HEK293 (cell line): ENCODE results near the gene C6orf89.

Source experiments
- IKZF3 ChIP-seq: fragments of 450-650 bp; IDR thresholded peaks from 2 replicates; pipeline ENCODE4 v1.5.0; 2018; ENCODE audit warnings: missing biosample characterization, mild to moderate bottlenecking, missing genetic modification characterization, moderate library complexity
- KLF17 ChIP-seq: fragments of 450-650 bp; formaldehyde crosslinking; IDR thresholded peaks from 2 replicates; pipeline ENCODE4 v1.5.1; 2016; ENCODE audit warnings: missing biosample characterization, missing genetic modification characterization
- PATZ1 ChIP-seq: fragments of 450-650 bp; formaldehyde crosslinking; IDR thresholded peaks from 2 replicates; pipeline ENCODE4 v1.5.1; 2016; ENCODE audit warnings: missing biosample characterization, missing genetic modification characterization
- REST ChIP-seq: fragments of 450-650 bp; formaldehyde crosslinking; IDR thresholded peaks from 2 replicates; pipeline ENCODE4 v1.5.1; 2016; ENCODE audit warnings: missing biosample characterization, missing genetic modification characterization
- SP2 ChIP-seq: fragments of 450-650 bp; formaldehyde crosslinking; IDR thresholded peaks from 2 replicates; pipeline ENCODE4 v1.5.1; 2016; ENCODE audit warnings: missing biosample characterization, missing genetic modification characterization
- YY2 ChIP-seq: fragments of 450-650 bp; formaldehyde crosslinking; IDR thresholded peaks from 2 replicates; pipeline ENCODE4 v1.5.1; 2016; ENCODE audit warnings: missing biosample characterization, missing genetic modification characterization
- ZBTB17 ChIP-seq: fragments of 450-650 bp; formaldehyde crosslinking; IDR thresholded peaks from 2 replicates; pipeline ENCODE4 v1.5.1; 2016; ENCODE audit warnings: missing biosample characterization, missing genetic modification characterization
- ZBTB26 ChIP-seq: fragments of 450-650 bp; formaldehyde crosslinking; optimal IDR thresholded peaks from 2 replicates; pipeline ENCODE3; 2016; ENCODE audit warnings: missing biosample characterization, mild to moderate bottlenecking, missing genetic modification characterization
- ZEB2 ChIP-seq: fragments of 450-650 bp; formaldehyde crosslinking; IDR thresholded peaks from 2 replicates; pipeline ENCODE4 v1.5.1; 2016; ENCODE audit warnings: missing biosample characterization, missing genetic modification characterization
- ZIC2 ChIP-seq: fragments of 450-650 bp; formaldehyde crosslinking; IDR thresholded peaks from 2 replicates; pipeline ENCODE4 v1.5.1; 2016; ENCODE audit warnings: missing biosample characterization, missing genetic modification characterization
- ZNF175 ChIP-seq: fragments of 450-650 bp; formaldehyde crosslinking; IDR thresholded peaks from 2 replicates; pipeline ENCODE4 v1.5.1; 2016; ENCODE audit warnings: missing biosample characterization, missing genetic modification characterization
- ZNF19 ChIP-seq: fragments of 450-650 bp; formaldehyde crosslinking; IDR thresholded peaks from 2 replicates; pipeline ENCODE4; 2016; ENCODE audit warnings: missing biosample characterization, missing genetic modification characterization, low read depth
- ZNF221 ChIP-seq: fragments of 450-650 bp; formaldehyde crosslinking; IDR thresholded peaks from 2 replicates; pipeline ENCODE4 v1.5.1; 2017; ENCODE audit warnings: missing biosample characterization, missing genetic modification characterization, borderline replicate concordance
- ZNF311 ChIP-seq: fragments of 450-650 bp; formaldehyde crosslinking; IDR thresholded peaks from 2 replicates; pipeline ENCODE4 v1.5.1; 2017; ENCODE audit warnings: missing biosample characterization, missing genetic modification characterization, borderline replicate concordance
- ZNF394 ChIP-seq: fragments of 450-650 bp; formaldehyde crosslinking; IDR thresholded peaks from 2 replicates; pipeline ENCODE4 v1.5.1; 2016; ENCODE audit warnings: missing biosample characterization, missing genetic modification characterization, mild to moderate bottlenecking, moderate library complexity, borderline replicate concordance
- ZNF701 ChIP-seq: fragments of 450-650 bp; formaldehyde crosslinking; IDR thresholded peaks from 2 replicates; pipeline ENCODE4 v1.5.1; 2016; ENCODE audit warnings: missing biosample characterization, missing genetic modification characterization
- TF ChIP-seq, protein P1 (sequence below): fragments of 450-650 bp; formaldehyde crosslinking; IDR thresholded peaks from 2 replicates; pipeline ENCODE4 v1.5.1; 2016; ENCODE audit warnings: missing biosample characterization, missing genetic modification characterization, low read depth
- TF ChIP-seq, protein P2 (sequence below): fragments of 450-650 bp; formaldehyde crosslinking; IDR thresholded peaks from 2 replicates; pipeline ENCODE4 v1.5.1; 2016; ENCODE audit warnings: missing biosample characterization, missing genetic modification characterization
- TF ChIP-seq, protein P3 (sequence below): fragments of 450-650 bp; formaldehyde crosslinking; IDR thresholded peaks from 2 replicates; pipeline ENCODE4 v1.5.1; 2016; ENCODE audit warnings: missing biosample characterization, missing genetic modification characterization, low read depth
- TF ChIP-seq, protein P4 (sequence below): fragments of 450-650 bp; formaldehyde crosslinking; IDR thresholded peaks from 2 replicates; pipeline ENCODE4 v1.5.1; 2016; ENCODE audit warnings: missing biosample characterization, missing genetic modification characterization
- TF ChIP-seq, protein P5 (sequence below): fragments of 450-650 bp; formaldehyde crosslinking; IDR thresholded peaks from 2 replicates; pipeline ENCODE4 v1.5.1; 2016; ENCODE audit warnings: missing biosample characterization, missing genetic modification characterization

Gene C6orf89

DNA sequence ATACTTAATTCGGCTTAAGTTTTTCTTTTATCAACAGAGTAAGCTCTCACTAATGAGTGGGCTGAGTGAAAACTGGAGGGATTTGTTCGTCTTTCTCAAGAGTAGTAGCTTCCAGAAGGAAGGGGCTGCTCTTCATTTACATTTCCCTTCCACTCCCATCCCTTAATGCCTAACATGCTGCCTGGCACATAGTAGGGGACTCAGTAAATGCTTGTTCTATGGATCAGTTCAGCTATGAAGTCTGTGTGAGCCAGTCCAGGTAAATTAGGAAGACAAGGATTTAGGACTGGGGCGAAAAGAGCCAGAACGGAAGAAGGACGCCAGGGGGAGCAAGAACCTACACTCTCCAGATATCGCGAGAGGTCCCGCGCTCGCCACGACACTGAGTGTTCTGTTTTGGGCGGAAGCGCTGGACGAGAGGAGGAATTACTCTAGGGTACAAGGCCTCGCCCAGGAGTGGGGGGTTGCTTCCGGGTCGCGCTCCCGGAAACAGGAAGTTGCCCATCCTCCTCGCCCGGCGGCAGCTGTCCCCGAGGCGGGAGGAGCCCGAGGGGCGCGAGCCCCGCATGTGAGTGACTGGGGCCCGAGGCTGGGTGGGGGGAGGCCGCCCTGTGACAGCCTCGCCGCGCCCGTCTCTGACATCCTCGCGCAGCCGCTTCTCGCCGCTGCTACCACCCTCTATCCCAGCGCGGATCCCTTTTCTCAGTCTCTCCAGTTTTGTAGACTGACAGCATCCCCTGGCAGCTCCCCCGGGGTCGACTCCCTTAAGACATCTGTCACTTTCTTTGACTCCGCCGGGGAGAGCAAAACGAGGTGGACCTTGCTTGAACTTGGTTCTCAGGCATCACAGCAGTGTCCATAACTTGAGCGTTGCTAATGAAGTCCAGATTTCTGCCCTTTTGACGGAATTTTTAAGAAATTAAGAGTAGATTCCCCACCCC lies at the start of gene C6orf89 (continued):
- TF ChIP-seq, protein P1, sequence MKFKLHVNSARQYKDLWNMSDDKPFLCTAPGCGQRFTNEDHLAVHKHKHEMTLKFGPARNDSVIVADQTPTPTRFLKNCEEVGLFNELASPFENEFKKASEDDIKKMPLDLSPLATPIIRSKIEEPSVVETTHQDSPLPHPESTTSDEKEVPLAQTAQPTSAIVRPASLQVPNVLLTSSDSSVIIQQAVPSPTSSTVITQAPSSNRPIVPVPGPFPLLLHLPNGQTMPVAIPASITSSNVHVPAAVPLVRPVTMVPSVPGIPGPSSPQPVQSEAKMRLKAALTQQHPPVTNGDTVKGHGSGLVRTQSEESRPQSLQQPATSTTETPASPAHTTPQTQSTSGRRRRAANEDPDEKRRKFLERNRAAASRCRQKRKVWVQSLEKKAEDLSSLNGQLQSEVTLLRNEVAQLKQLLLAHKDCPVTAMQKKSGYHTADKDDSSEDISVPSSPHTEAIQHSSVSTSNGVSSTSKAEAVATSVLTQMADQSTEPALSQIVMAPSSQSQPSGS (tag by site-specific recombination) = no peak
- TF ChIP-seq ZNF311 (tag by site-specific recombination) (no peak), ZNF175 (tag by site-specific recombination) (no peak), KLF17 (peak; percentile 75), ZBTB26 (peak; percentile 94), ZNF221 (tag by site-specific recombination) (no peak), ZEB2 (tag by site-specific recombination) (peak; percentile 79), REST (peak; percentile 50; the same call in 1 of the 2 replicates), SP2 (tag by site-specific recombination) (peak; percentile 98), ZBTB17 (tag by site-specific recombination) (peak; percentile 90), ZNF19 (tag by site-specific recombination) (no peak), YY2 (tag by site-specific recombination) (peak; percentile 57), ZNF701 (tag by site-specific recombination) (no peak), ZNF394 (tag by site-specific recombination) (peak; percentile 64; the same call in 1 of the 2 replicates), PATZ1 (tag by site-specific recombination) (peak; percentile 97), ZIC2 (tag by site-specific recombination) (peak; percentile 62), IKZF3 (no peak)
- TF ChIP-seq, protein P2, sequence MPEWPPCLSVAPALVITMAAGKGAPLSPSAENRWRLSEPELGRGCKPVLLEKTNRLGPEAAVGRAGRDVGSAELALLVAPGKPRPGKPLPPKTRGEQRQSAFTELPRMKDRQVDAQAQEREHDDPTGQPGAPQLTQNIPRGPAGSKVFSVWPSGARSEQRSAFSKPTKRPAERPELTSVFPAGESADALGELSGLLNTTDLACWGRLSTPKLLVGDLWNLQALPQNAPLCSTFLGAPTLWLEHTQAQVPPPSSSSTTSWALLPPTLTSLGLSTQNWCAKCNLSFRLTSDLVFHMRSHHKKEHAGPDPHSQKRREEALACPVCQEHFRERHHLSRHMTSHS = no peak
- TF ChIP-seq, protein P3, sequence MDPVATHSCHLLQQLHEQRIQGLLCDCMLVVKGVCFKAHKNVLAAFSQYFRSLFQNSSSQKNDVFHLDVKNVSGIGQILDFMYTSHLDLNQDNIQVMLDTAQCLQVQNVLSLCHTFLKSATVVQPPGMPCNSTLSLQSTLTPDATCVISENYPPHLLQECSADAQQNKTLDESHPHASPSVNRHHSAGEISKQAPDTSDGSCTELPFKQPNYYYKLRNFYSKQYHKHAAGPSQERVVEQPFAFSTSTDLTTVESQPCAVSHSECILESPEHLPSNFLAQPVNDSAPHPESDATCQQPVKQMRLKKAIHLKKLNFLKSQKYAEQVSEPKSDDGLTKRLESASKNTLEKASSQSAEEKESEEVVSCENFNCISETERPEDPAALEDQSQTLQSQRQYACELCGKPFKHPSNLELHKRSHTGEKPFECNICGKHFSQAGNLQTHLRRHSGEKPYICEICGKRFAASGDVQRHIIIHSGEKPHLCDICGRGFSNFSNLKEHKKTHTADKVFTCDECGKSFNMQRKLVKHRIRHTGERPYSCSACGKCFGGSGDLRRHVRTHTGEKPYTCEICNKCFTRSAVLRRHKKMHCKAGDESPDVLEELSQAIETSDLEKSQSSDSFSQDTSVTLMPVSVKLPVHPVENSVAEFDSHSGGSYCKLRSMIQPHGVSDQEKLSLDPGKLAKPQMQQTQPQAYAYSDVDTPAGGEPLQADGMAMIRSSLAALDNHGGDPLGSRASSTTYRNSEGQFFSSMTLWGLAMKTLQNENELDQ (tag by site-specific recombination) = no peak
- TF ChIP-seq, protein P4, sequence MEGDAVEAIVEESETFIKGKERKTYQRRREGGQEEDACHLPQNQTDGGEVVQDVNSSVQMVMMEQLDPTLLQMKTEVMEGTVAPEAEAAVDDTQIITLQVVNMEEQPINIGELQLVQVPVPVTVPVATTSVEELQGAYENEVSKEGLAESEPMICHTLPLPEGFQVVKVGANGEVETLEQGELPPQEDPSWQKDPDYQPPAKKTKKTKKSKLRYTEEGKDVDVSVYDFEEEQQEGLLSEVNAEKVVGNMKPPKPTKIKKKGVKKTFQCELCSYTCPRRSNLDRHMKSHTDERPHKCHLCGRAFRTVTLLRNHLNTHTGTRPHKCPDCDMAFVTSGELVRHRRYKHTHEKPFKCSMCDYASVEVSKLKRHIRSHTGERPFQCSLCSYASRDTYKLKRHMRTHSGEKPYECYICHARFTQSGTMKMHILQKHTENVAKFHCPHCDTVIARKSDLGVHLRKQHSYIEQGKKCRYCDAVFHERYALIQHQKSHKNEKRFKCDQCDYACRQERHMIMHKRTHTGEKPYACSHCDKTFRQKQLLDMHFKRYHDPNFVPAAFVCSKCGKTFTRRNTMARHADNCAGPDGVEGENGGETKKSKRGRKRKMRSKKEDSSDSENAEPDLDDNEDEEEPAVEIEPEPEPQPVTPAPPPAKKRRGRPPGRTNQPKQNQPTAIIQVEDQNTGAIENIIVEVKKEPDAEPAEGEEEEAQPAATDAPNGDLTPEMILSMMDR (tag by site-specific recombination) = peak; percentile 92
- TF ChIP-seq, protein P5, sequence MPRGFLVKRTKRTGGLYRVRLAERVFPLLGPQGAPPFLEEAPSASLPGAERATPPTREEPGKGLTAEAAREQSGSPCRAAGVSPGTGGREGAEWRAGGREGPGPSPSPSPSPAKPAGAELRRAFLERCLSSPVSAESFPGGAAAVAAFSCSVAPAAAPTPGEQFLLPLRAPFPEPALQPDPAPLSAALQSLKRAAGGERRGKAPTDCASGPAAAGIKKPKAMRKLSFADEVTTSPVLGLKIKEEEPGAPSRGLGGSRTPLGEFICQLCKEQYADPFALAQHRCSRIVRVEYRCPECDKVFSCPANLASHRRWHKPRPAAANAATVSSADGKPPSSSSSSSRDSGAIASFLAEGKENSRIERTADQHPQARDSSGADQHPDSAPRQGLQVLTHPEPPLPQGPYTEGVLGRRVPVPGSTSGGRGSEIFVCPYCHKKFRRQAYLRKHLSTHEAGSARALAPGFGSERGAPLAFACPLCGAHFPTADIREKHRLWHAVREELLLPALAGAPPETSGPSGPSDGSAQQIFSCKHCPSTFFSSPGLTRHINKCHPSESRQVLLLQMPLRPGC (tag by site-specific recombination) = peak; percentile 63; the same call in 1 of the 2 replicates
